Endothelial cell (in vitro differentiated cells): ENCODE results near the gene UGT1A8. TPM values are rescaled to one million over a fixed set of nuclear protein-coding genes. Genes with fewer than 3 reads are reported as not detected.

Source experiments
- DNase-seq: peaks from one replicate; pipeline ENCODE4 v3.0.0; 2021; ENCODE audit warnings: low spot score
- H3K27ac Mint-ChIP-seq: one replicate; pipeline ENCODE4 v1.8.0; 2021; ENCODE audit warnings: mixed read lengths, inconsistent platforms; ENCODE audit not compliant: unreplicated experiment
- H3K27me3 Mint-ChIP-seq: one replicate; pipeline ENCODE4 v1.8.0; 2021; ENCODE audit warnings: mild to moderate bottlenecking, moderate library complexity, mixed read lengths, inconsistent platforms; ENCODE audit not compliant: unreplicated experiment
- H3K36me3 Mint-ChIP-seq: one replicate; pipeline ENCODE4 v1.8.0; 2021; ENCODE audit warnings: mild to moderate bottlenecking, low read depth, mixed read lengths, inconsistent platforms; ENCODE audit not compliant: unreplicated experiment
- H3K4me1 Mint-ChIP-seq: one replicate; pipeline ENCODE4 v1.8.0; 2021; ENCODE audit warnings: mild to moderate bottlenecking, mixed read lengths, inconsistent platforms; ENCODE audit not compliant: unreplicated experiment
- H3K4me3 Mint-ChIP-seq: one replicate; pipeline ENCODE4 v1.8.0; 2021; ENCODE audit warnings: mild to moderate bottlenecking, mixed read lengths, inconsistent platforms; ENCODE audit not compliant: unreplicated experiment
- H3K9me3 Mint-ChIP-seq: one replicate; pipeline ENCODE4 v1.8.0; 2021; ENCODE audit warnings: mixed read lengths, inconsistent platforms; ENCODE audit not compliant: unreplicated experiment
- total RNA-seq: library from RNA; stranded (reverse); fragmentation: NEBNext Ultra II Directional; extraction: Animal tissue kit (Norgen Biotek cat#: 25700); gene quantifications from one replicate; pipeline ENCODE4 v1.2.1, GENCODE V29; 2021; ENCODE audit not compliant: unreplicated experiment
- TF ChIP-seq, protein P1 (sequence below): fragments of 200-600 bp; sonication (generic); IDR thresholded peaks from one replicate; pipeline ENCODE4 v1.5.0; 2021; ENCODE audit warnings: antibody characterized with exemption; ENCODE audit not compliant: unreplicated experiment

The UGT1A8 gene
- total RNA-seq, 1 donor from 2014 or later = not detected

DNA sequence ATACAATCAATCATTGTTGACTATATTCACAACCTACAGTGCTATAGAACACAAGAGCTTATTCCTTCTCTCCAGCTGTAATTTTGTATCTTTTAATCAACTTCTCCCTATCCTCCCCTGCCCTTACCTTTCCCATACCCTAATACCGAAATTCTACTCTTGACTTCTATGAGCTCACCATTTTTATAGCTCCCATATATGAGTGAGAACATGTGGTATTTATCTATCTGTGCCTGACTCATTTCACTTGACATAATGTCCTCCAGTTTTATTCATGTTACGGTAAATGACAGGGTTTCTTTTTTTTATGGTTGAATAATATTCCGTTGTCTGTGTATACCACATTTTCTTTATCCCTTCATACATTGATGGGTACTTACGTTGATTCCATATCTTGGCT lies 163.3 kb downstream of the UGT1A8 start:
- no peaks in the 10 kb centered on the region for H3K27me3 Mint-ChIP-seq
- H3K27ac Mint-ChIP-seq = no peak overlapping the region
- no peak overlapping the region for H3K4me3 Mint-ChIP-seq
- no peaks in the 10 kb centered on the region for H3K4me1 Mint-ChIP-seq
- TF ChIP-seq, protein P1, sequence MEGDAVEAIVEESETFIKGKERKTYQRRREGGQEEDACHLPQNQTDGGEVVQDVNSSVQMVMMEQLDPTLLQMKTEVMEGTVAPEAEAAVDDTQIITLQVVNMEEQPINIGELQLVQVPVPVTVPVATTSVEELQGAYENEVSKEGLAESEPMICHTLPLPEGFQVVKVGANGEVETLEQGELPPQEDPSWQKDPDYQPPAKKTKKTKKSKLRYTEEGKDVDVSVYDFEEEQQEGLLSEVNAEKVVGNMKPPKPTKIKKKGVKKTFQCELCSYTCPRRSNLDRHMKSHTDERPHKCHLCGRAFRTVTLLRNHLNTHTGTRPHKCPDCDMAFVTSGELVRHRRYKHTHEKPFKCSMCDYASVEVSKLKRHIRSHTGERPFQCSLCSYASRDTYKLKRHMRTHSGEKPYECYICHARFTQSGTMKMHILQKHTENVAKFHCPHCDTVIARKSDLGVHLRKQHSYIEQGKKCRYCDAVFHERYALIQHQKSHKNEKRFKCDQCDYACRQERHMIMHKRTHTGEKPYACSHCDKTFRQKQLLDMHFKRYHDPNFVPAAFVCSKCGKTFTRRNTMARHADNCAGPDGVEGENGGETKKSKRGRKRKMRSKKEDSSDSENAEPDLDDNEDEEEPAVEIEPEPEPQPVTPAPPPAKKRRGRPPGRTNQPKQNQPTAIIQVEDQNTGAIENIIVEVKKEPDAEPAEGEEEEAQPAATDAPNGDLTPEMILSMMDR = no peak
- H3K9me3 Mint-ChIP-seq = no peaks in the 10 kb centered on the region
- DNase-seq = no peak
- no peaks in the 10 kb centered on the region for H3K36me3 Mint-ChIP-seq

DNA sequence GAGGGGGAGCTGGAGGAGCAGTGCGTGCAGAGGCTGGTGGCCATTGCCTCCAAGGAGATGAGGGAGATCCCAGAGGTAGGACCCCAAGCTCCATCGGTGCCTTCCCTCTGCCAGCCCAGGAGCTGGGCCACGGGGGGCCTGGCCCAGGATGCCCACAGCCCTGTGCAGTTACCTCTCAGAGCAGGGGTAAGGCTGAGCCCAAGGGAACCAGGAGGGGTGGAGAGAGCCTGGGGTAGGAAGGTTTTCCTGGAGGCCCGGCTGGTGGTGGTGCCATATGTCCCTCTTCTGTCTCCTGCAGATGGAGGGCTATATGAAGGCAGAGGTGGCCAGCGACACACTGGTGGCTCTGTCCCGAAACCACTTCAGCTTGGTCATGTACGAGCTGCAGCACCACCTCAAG lies 172.1 kb downstream of the UGT1A8 start:
- DNase-seq = no peak
- H3K4me1 Mint-ChIP-seq = no peaks in the 10 kb centered on the region
- peak overlapping the region; percentile 13 for H3K4me3 Mint-ChIP-seq
- no peaks in the 10 kb centered on the region for H3K9me3 Mint-ChIP-seq
- TF ChIP-seq, protein P1 = no peak
- H3K27me3 Mint-ChIP-seq = peaks cover 8% of the 10 kb centered on the region
- peaks cover 17% of the 10 kb centered on the region for H3K36me3 Mint-ChIP-seq
- no peak overlapping the region for H3K27ac Mint-ChIP-seq

DNA sequence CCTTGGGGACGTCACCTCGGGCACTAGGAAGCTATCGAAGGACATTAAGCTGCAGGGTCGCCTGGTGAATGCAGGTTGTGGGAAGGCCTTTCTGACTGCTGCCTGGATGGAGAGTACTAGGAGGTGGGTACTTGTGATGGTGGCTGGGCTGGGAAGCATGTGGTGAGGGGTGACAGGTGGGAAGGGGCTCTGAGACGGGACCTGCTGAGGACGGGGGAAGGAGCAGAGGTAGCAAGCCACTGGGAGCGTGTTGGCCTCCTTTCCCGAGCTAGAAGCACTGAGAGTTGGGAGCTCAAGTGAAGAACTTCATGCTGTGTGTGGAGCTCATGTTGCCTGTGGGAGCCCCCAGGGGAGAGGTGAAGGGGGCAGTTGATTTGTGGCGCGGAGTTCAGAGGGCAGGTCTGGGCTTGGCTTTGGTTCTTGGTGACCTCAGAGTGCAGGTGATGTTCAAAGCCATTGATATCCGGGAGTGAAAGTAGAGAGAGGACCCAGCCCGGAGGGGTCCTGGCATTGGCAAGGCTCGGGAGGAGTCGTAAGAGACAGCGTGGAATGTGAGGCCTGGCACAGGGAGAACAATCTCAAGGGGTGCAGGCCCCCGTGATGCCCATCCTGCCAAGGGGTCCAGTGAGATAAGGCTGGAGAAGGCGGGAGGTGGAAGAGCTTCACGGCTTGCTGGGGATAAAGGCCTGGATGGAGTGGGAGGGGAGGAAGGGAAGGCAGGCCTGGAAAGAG lies 173.9 kb downstream of the UGT1A8 start:
- H3K27me3 Mint-ChIP-seq = peaks cover 12% of the 10 kb centered on the region

DNA sequence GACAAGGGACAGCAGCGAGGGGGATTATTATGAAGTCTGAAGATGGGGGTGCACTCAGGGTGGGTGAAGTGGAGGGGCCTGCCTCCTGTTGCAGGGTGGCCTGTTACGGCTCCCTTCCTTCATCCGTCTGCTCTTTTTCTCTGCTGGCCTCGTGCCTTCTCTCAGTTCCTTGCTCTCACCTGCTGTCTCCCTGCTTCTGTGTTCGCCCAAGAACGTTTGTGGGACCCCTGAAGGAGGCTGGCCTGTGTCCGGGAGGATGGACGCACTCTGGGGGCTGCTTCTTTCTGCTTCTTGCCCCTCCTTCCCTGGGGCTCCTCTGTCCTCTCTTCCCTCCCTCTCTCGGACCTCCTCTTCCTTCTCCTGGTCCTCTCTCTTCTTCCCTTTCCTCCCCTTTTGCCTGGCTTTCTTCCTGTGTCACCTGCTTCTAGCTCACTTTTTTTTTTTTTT lies 174.5 kb downstream of the UGT1A8 start:
- Mint-ChIP-seq H3K4me3 (no peak overlapping the region), H3K9me3 (no peaks in the 10 kb centered on the region), H3K36me3 (peaks cover 17% of the 10 kb centered on the region), H3K27ac (no peak overlapping the region), H3K4me1 (no peaks in the 10 kb centered on the region), H3K27me3 (peaks cover 12% of the 10 kb centered on the region)
- DNase-seq = no peak
- TF ChIP-seq, protein P1 = no peak

More for the DNA sequence above, 173.9 kb downstream of the UGT1A8 start:
- no peak overlapping the region for H3K4me3 Mint-ChIP-seq
- DNase-seq = no peak
- TF ChIP-seq, protein P1 = no peak
- H3K36me3 Mint-ChIP-seq = peaks cover 17% of the 10 kb centered on the region
- H3K4me1 Mint-ChIP-seq = no peaks in the 10 kb centered on the region
- no peaks in the 10 kb centered on the region for H3K9me3 Mint-ChIP-seq
- no peak overlapping the region for H3K27ac Mint-ChIP-seq

DNA sequence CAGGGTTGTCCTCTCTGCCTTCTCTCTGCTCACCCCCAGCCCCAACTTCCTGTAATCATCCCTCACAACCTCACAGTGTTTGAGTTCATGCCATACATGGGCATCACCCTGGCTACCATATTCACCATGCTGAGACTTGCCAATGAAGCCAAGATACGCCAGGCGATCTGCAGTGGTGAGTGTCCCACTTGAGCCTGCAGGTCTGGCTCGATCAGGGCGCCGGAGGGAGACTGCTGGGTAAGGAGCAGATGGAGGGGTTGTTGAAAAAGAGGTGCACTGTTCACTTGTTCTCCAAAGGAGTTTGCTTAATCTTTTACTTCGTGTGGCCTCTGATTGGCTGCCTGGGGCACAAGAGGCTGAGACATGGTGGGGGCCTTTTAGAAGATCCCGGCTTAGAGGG lies 175.3 kb downstream of the UGT1A8 start:
- TF ChIP-seq, protein P1 = no peak
- H3K4me1 Mint-ChIP-seq = no peaks in the 10 kb centered on the region
- H3K27me3 Mint-ChIP-seq = peaks cover 12% of the 10 kb centered on the region

More for the DNA sequence above, 175.3 kb downstream of the UGT1A8 start:
- H3K36me3 Mint-ChIP-seq = peaks cover 17% of the 10 kb centered on the region
- H3K9me3 Mint-ChIP-seq = no peaks in the 10 kb centered on the region
- no peak overlapping the region for H3K27ac Mint-ChIP-seq
- no peak overlapping the region for H3K4me3 Mint-ChIP-seq
- DNase-seq = no peak
